Measurements from ENCODE around the gene CYP3A4.
"Not testable (repeated sequence)": the region's sequence is repeated elsewhere in the genome, so short reads cannot be mapped to it uniquely, and the experiment has no call there.

CYP3A4 gene

DNA sequence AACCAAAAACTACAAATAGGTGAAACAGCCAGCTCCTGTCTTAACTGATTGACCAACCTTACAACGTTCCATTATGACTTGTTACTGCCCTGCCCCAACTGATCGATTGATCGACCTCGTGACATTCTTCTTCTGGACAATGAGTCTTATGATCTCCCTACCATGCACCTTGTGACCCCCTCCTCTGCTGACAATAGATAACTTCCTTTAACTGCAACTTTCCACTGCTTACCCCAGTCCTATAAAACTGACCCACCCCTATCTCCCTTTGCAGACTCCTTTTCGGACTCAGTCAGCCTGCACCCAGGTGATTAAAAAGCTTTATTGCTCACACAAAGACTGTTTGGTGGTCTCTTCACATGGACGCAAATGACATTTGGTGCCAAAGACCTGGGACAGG lies 60.8 kb downstream of the CYP3A4 start:
- not testable (repeated sequence) for H3K27ac Mint-ChIP-seq, H3K9me3 Mint-ChIP-seq, H3K4me3 Mint-ChIP-seq, H3K27me3 Mint-ChIP-seq, H3K36me3 Mint-ChIP-seq
- peaks cover 24% of the 10 kb centered on the region for H3K4me1 Mint-ChIP-seq

- H3K4me1 Mint-ChIP-seq: peaks cover 24% of the 10 kb centered on the region
- no peak overlapping the region for H3K4me3 Mint-ChIP-seq
- H3K27me3 Mint-ChIP-seq: no peaks in the 10 kb centered on the region
- H3K36me3 Mint-ChIP-seq: peaks cover 2% of the 10 kb centered on the region
- no peak overlapping the region for H3K27ac Mint-ChIP-seq
- H3K9me3 Mint-ChIP-seq: no peaks in the 10 kb centered on the region
Observed at GRCh38 chr7:99720800-99721595, 63.0 kb downstream of the CYP3A4 start.

DNA sequence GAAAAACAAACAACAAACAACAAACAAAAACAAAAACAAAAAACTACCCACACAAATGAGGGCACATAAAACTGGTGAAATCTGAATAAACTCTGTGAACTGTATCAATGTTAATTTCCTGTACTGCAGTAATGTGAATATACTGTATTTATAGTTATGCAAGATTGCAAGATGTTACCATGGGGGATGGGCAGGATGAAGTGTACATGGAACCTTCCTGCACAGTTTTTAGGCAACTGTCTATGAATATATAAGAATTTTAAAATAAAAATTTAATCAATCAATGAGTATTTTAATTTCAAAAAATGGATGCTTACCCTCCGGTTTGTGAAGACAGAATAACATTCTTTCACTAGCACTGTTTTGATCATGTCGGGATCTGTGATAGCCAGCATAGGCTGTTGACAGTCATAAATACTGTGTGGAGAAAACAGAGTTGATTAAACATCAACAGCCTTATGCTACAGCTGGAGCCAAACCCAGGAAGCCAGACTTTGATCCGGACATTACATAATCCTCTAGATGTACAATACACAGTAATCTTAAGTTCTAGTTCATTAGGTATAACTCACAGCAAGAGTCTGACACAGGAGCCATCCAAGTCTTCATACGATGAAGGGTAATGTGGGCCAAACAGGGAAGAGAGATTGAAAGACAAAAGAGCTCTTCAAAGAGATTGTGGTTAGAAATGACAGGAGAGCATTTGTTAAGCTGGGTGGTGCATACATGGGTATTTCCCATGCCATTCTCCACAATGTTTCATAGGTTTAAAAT lies 63.8 kb downstream of the CYP3A4 start:
- H3K27me3 Mint-ChIP-seq: no peaks in the 10 kb centered on the region
- H3K36me3 Mint-ChIP-seq: peaks cover 6% of the 10 kb centered on the region
- peaks cover 24% of the 10 kb centered on the region for H3K4me1 Mint-ChIP-seq
- H3K4me3 Mint-ChIP-seq: no peak overlapping the region
- no peaks in the 10 kb centered on the region for H3K9me3 Mint-ChIP-seq
- H3K27ac Mint-ChIP-seq: no peak overlapping the region

DNA sequence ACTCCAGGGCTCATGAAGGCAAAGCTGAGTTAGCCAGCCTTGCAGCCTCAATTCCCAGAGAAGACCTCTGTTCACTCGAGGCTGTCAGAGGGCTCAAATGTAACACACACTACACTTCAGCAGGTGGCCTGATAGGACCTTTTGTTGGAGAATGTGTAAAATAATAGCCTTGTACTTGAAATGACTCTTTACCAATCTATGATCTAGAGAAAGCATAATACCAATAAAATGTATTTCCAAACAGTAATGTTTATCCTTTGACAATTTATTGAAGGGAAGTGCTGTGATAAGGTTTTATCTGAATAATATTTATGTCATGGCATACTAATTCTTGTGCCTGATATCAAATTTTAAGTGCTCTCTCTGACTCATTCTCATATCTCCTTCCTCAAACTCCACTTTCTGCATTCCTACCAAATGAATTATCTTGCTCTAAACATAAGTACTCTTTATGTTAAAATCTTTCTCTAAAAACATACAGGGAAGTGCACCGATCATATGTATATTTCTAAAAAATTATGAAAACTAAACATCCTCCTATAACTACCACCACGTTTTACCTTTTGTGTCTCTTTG lies 69.9 kb downstream of the CYP3A4 start:
- Mint-ChIP-seq H3K4me1 (peaks cover 4% of the 10 kb centered on the region), H3K27me3 (no peaks in the 10 kb centered on the region)

DNA sequence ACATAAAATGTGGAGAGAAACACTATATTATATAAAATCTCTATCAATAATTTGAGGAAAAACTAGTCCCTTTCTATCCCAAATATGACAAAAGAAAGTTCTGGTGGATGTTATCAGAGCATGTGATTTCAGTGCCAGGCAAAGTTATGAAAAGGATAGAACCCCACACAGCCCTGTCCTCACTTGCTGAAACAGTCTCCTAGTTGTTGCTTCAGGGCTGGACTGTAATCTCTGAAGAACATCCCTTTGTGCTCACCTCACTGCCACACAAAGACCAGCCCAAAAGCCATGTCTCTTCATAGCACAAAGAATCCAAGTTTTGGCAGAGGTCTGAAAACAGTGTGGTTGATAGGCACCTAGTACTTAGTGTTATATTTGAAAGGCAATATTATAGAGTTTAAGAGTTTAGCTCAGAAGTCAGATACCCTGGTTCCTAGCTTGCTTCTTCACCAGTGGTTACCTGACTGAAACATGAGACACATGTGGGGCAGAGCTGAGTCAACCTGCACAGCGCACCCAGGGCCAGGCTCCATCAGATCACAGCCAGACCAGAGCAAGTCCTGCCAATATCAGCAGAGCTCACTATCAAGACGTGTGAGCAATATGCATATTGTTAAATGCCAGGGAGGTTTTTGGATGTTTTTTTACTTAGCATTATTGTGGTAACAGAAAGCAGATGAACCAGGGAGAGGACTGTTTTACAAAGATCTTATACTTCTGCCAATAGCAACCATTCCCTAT lies 74.0 kb downstream of the CYP3A4 start:
- H3K4me3 Mint-ChIP-seq: no peak overlapping the region
- no peak overlapping the region for H3K27ac Mint-ChIP-seq
- H3K4me1 Mint-ChIP-seq: no peaks in the 10 kb centered on the region
- H3K9me3 Mint-ChIP-seq: no peaks in the 10 kb centered on the region
- peaks cover 17% of the 10 kb centered on the region for H3K36me3 Mint-ChIP-seq
- H3K27me3 Mint-ChIP-seq: no peaks in the 10 kb centered on the region

More for the DNA sequence above, 69.9 kb downstream of the CYP3A4 start:
- Mint-ChIP-seq H3K4me3 (no peak overlapping the region), H3K27ac (no peak overlapping the region), H3K36me3 (peaks cover 22% of the 10 kb centered on the region), H3K9me3 (no peaks in the 10 kb centered on the region)

DNA sequence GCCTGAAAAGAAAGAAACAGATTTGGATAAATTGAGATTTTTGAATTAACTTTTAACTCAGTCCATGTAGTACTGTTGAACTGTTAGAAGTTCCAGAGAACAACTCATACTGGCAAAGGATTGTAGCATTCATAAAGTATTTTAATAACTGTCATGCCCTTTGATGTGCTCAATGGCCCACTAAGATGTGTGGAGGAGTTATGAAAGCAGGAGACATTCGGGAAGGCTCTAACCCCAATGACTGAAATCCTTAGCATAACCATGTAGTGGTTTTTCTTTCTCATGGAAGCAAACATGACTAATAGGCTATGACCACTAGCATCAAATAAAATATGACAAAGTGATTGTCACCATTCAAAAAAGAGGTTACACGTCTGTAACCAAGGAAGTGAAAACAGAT lies 74.7 kb downstream of the CYP3A4 start:
- Mint-ChIP-seq H3K27ac (no peak overlapping the region), H3K27me3 (no peaks in the 10 kb centered on the region), H3K36me3 (peaks cover 10% of the 10 kb centered on the region)

GRCh38 chr7:99707096-99707495 lies 76.9 kb downstream of the CYP3A4 start:
- Mint-ChIP-seq H3K36me3 (peaks cover 9% of the 10 kb centered on the region), H3K9me3 (no peaks in the 10 kb centered on the region), H3K27me3 (no peaks in the 10 kb centered on the region), H3K4me1 (no peaks in the 10 kb centered on the region), H3K27ac (no peak overlapping the region), H3K4me3 (no peak overlapping the region)

More for the DNA sequence above, 74.7 kb downstream of the CYP3A4 start:
- Mint-ChIP-seq H3K4me1 (no peaks in the 10 kb centered on the region), H3K4me3 (no peak overlapping the region), H3K9me3 (no peaks in the 10 kb centered on the region)
